SK-N-SH (cell line): ENCODE results near the gene SLC9A4. TPM values are rescaled to one million over a fixed set of nuclear protein-coding genes. Genes with fewer than 3 reads are reported as not detected.

ENCODE experiments used
- CTCF ChIA-PET: fragments of 300-600, 350-600 bp; formaldehyde crosslinking; extraction: SDS; loops from one replicate; lab custom pipeline; 2021; lab: Yijun Ruan, JAX
- POLR2A ChIA-PET: fragments of 350-600 bp; sonication (Branson Sonifier 250); formaldehyde crosslinking; extraction: SDS; loops from one replicate; lab custom pipeline; 2020; ENCODE audit warnings: antibody characterized with exemption, inconsistent platforms; lab: Yijun Ruan, JAX
- DNase-seq: peaks from one replicate; pipeline ENCODE4 v3.0.0; 2012
- H2AFZ ChIP-seq: fragments of 200-600 bp; sonication (generic); 2 replicates; pipeline ENCODE4 v1.8.1; 2016; ENCODE audit warnings: antibody characterized with exemption, mild to moderate bottlenecking, low read depth
- H3F3A ChIP-seq: fragments of 200-600 bp; sonication (generic); replicated peaks from 2 replicates; pipeline ENCODE3; 2016; ENCODE audit warnings: antibody characterized with exemption, mild to moderate bottlenecking; ENCODE audit not compliant: insufficient read depth
- H3K27ac ChIP-seq, 2 experiments: fragments of 200-500 bp in 1 of 2; fragments of 200-600 bp in 1 of 2; sonication (Bioruptor generic) in 1 of 2; sonication (generic), shearing (Covaris generic) in 1 of 2; 2 replicates each; pipeline versions ENCODE4 v1.5.1 to v1.6.1; 2014 to 2016; ENCODE audit warnings: low read depth in 2 of 2, inconsistent platforms in 1 of 2, low read length in 1 of 2, mild to moderate bottlenecking in 1 of 2, mixed read lengths in 1 of 2
- H3K27me3 ChIP-seq: fragments of 200-600 bp; sonication (generic), shearing (Covaris generic); 2 replicates; pipeline ENCODE4 v1.6.1; 2016; ENCODE audit warnings: mixed run types; ENCODE audit not compliant: insufficient read depth
- H3K36me3 ChIP-seq, 2 experiments: fragments of 200-500 bp in 1 of 2; fragments of 200-600 bp in 1 of 2; sonication (Bioruptor generic) in 1 of 2; sonication (generic) in 1 of 2; replicated peaks in 1 of 2; 2 replicates each; pipeline versions ENCODE3 to v1.5.1; 2014 to 2016; ENCODE audit warnings: low read length in 1 of 2, mild to moderate bottlenecking in 1 of 2; ENCODE audit not compliant: insufficient read depth in 2 of 2, control insufficient read depth in 1 of 2
- H3K4me1 ChIP-seq, 2 experiments: fragments of 200-500 bp in 1 of 2; fragments of 200-600 bp in 1 of 2; sonication (Bioruptor generic) in 1 of 2; sonication (generic), shearing (Covaris generic) in 1 of 2; 2 replicates each; pipeline versions ENCODE4 v1.5.1 to v1.6.1; 2014 to 2016; ENCODE audit warnings: low read depth in 1 of 2, low read length in 1 of 2, mixed run types in 1 of 2; ENCODE audit not compliant: insufficient read depth in 2 of 2, control insufficient read depth in 1 of 2
- H3K4me2 ChIP-seq: fragments of 200-600 bp; sonication (generic), shearing (Covaris generic); 2 replicates; pipeline ENCODE4 v1.6.1; 2017; ENCODE audit warnings: mixed run types
- H3K4me3 ChIP-seq, 2 experiments: fragments of 200-500 bp in 1 of 2; fragments of 200-600 bp in 1 of 2; sonication (Bioruptor generic) in 1 of 2; sonication (generic), shearing (Covaris generic) in 1 of 2; 2 replicates each; pipeline versions ENCODE4 v1.5.1 to v1.8.1; 2014 to 2016; ENCODE audit warnings: low read depth in 2 of 2, inconsistent platforms in 1 of 2, low read length in 1 of 2, mild to moderate bottlenecking in 1 of 2, mixed read lengths in 1 of 2, moderate library complexity in 1 of 2
- H3K79me2 ChIP-seq: fragments of 200-600 bp; sonication (generic); 2 replicates; pipeline ENCODE4 v1.8.1; 2017; ENCODE audit warnings: mild to moderate bottlenecking; ENCODE audit not compliant: insufficient read depth
- H3K9ac ChIP-seq: fragments of 200-600 bp; sonication (generic); 2 replicates; pipeline ENCODE4 v1.6.1; 2017; ENCODE audit warnings: mixed run types
- H3K9me2 ChIP-seq: fragments of 200-600 bp; sonication (generic); 2 replicates; pipeline ENCODE4 v1.6.1; 2017; ENCODE audit warnings: mixed run types
- H3K9me3 ChIP-seq: fragments of 200-600 bp; sonication (generic); 2 replicates; pipeline ENCODE4 v1.6.1; 2017; ENCODE audit warnings: mixed run types, mild to moderate bottlenecking, moderate library complexity
- H4K20me1 ChIP-seq: fragments of 200-600 bp; sonication (generic); 2 replicates; pipeline ENCODE4 v1.6.1; 2017; ENCODE audit warnings: mild to moderate bottlenecking, mixed run types; ENCODE audit not compliant: insufficient read depth
- CHD2 ChIP-seq: fragments of 150-350 bp; IDR thresholded peaks from 2 replicates; pipeline ENCODE4 v1.6.1; 2018; ENCODE audit warnings: low read length; ENCODE audit not compliant: partially characterized antibody
- ELF1 ChIP-seq: IDR thresholded peaks from 2 replicates; pipeline ENCODE4 v1.4.0; 2012
- FOXJ3 ChIP-seq: sonication (generic); formaldehyde crosslinking; IDR thresholded peaks from 2 replicates; pipeline ENCODE4 v1.5.1; 2020; ENCODE audit warnings: mild to moderate bottlenecking, missing genetic modification reagents
- GABPA ChIP-seq: IDR thresholded peaks from 2 replicates; pipeline ENCODE4 v1.4.0; 2012; ENCODE audit warnings: low read depth, mild to moderate bottlenecking
- MEF2A ChIP-seq: IDR thresholded peaks from 2 replicates; pipeline ENCODE4 v1.4.0; 2012; ENCODE audit warnings: low read depth, borderline replicate concordance
- MXI1 ChIP-seq: IDR thresholded peaks from 2 replicates; pipeline ENCODE4 v1.6.1; 2012; ENCODE audit warnings: mild to moderate bottlenecking, low read depth, low read length, improper control_type of control experiment
- NRF1 ChIP-seq: IDR thresholded peaks from 2 replicates; pipeline ENCODE4 v1.6.1; 2012; ENCODE audit warnings: low read depth, mild to moderate bottlenecking, low read length
- POLR2AphosphoS5 ChIP-seq: IDR thresholded peaks from 2 replicates; pipeline ENCODE4 v1.6.1; 2012; ENCODE audit warnings: low read depth, low read length
- RFX5 ChIP-seq: IDR thresholded peaks from 2 replicates; pipeline ENCODE4 v1.6.1; 2012; ENCODE audit warnings: mild to moderate bottlenecking, improper control_type of control experiment, low read length
- RXRA ChIP-seq: IDR thresholded peaks from 2 replicates; pipeline ENCODE4 v1.4.0; 2012; ENCODE audit warnings: low read depth, mild to moderate bottlenecking, borderline replicate concordance
- WGBS: methylation state at CpG from one replicate; pipeline ENCODE4 v1.1.6; 2017; ENCODE audit warnings: low lambda C conversion rate; 5-methylcytosine and 5-hydroxymethylcytosine counted together
- polyA plus RNA-seq, 3 experiments: library from polyadenylated mRNA; depleted of rRNA; stranded (reverse); fragments of >200 nt; gene quantifications; 2 replicates each; pipeline ENCODE4 v1.2.3, GENCODE V29; 2012
- TF ChIP-seq, protein P1 (sequence below): IDR thresholded peaks from 2 replicates; pipeline ENCODE4 v1.4.0; 2012; ENCODE audit warnings: low read depth, borderline replicate concordance
- TF ChIP-seq, protein P2 (sequence below): IDR thresholded peaks from 2 replicates; pipeline ENCODE4 v1.6.1; 2012; ENCODE audit warnings: mild to moderate bottlenecking, low read depth, low read length, moderate library complexity
- TF ChIP-seq, protein P3 (sequence below): fragments of 150-350 bp; IDR thresholded peaks from 2 replicates; pipeline ENCODE4 v1.6.1; 2016; ENCODE audit warnings: mild to moderate bottlenecking, low read depth, low read length

The SLC9A4 gene
- polyA plus RNA-seq, 1 of the 3 experiments (the other 2 are of a cell fraction), result 0.07 TPM

DNA sequence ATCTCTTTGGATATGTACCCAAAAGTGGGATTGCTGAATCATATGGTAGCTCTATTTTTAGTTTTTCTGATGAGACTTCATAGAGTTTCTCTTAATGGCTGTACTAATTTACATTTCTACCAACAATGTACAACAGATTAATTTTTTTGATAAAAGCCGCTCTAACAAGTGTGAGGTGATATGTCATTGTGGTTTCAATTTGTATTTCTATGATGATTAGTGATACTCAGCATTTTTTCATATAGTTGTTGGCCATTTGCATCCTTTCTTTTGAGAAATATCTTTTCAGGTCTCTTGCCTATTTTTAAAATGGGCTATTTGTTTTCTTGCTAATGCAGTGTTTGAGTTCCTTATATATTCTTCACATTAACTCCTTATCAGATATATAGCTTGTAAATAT lies 45.8 kb upstream of the SLC9A4 start:
- no peaks in the 10 kb centered on the region for H3F3A ChIP-seq
- no peak overlapping the region for H3K4me2 ChIP-seq
- no peaks in the 10 kb centered on the region for H4K20me1 ChIP-seq
- no peaks in the 10 kb centered on the region for H3K27me3 ChIP-seq
- no peaks in the 10 kb centered on the region; the same call in 1 of the 2 replicates for H3K9me2 ChIP-seq
- TF ChIP-seq, protein P1, sequence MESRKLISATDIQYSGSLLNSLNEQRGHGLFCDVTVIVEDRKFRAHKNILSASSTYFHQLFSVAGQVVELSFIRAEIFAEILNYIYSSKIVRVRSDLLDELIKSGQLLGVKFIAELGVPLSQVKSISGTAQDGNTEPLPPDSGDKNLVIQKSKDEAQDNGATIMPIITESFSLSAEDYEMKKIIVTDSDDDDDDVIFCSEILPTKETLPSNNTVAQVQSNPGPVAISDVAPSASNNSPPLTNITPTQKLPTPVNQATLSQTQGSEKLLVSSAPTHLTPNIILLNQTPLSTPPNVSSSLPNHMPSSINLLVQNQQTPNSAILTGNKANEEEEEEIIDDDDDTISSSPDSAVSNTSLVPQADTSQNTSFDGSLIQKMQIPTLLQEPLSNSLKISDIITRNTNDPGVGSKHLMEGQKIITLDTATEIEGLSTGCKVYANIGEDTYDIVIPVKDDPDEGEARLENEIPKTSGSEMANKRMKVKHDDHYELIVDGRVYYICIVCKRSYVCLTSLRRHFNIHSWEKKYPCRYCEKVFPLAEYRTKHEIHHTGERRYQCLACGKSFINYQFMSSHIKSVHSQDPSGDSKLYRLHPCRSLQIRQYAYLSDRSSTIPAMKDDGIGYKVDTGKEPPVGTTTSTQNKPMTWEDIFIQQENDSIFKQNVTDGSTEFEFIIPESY, result no peak
- TF ChIP-seq, protein P2, sequence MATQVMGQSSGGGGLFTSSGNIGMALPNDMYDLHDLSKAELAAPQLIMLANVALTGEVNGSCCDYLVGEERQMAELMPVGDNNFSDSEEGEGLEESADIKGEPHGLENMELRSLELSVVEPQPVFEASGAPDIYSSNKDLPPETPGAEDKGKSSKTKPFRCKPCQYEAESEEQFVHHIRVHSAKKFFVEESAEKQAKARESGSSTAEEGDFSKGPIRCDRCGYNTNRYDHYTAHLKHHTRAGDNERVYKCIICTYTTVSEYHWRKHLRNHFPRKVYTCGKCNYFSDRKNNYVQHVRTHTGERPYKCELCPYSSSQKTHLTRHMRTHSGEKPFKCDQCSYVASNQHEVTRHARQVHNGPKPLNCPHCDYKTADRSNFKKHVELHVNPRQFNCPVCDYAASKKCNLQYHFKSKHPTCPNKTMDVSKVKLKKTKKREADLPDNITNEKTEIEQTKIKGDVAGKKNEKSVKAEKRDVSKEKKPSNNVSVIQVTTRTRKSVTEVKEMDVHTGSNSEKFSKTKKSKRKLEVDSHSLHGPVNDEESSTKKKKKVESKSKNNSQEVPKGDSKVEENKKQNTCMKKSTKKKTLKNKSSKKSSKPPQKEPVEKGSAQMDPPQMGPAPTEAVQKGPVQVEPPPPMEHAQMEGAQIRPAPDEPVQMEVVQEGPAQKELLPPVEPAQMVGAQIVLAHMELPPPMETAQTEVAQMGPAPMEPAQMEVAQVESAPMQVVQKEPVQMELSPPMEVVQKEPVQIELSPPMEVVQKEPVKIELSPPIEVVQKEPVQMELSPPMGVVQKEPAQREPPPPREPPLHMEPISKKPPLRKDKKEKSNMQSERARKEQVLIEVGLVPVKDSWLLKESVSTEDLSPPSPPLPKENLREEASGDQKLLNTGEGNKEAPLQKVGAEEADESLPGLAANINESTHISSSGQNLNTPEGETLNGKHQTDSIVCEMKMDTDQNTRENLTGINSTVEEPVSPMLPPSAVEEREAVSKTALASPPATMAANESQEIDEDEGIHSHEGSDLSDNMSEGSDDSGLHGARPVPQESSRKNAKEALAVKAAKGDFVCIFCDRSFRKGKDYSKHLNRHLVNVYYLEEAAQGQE, result no peak
- no peak for TF ChIP-seq MEF2A
- TF ChIP-seq, all 33 proteins: peak for 0
- ChIA-PET CTCF (interaction anchor here (1.0 kb wide), 1 partner anchor 14 kb away, joined by 3 read pairs; no protein-coding TSS in a partner anchor), POLR2A (no interaction called here)
- no peak overlapping the region for H3K4me3 ChIP-seq
- H3K9me3 ChIP-seq, result no peaks in the 10 kb centered on the region
- 2% methylated on average over 1 of the region's 1 CpG for WGBS
- no peak overlapping the region for H3K9ac ChIP-seq
- no peaks in the 10 kb centered on the region for H3K79me2 ChIP-seq
- no peaks in the 10 kb centered on the region for H3K4me1 ChIP-seq
- H2AFZ ChIP-seq, result no peak overlapping the region
- DNase-seq, result no peak
- no peak overlapping the region for H3K27ac ChIP-seq
- H3K36me3 ChIP-seq, result no peaks in the 10 kb centered on the region

DNA sequence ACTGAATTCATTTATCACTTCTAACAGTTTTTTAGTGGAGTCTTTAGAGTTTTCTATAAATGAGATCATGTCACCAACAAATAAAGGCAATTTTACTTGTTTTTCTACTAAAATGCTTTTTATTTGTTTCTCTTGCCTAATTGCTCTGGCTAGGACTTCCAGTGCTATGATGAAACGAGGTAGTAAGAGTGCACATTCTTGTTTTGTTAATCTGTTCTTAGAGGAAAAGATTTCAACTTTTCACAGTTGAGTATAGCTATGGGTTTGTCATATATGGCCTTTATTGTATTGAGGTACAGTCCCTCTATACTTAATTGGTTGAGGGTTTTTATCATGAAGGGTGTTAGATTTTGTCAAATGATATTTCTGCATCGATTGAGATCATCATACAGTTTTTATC lies 44.5 kb upstream of the SLC9A4 start:
- Histone ChIP-seq H3K9me2 (no peaks in the 10 kb centered on the region; the same call in 1 of the 2 replicates), H3K36me3 (no peaks in the 10 kb centered on the region), H3K27me3 (no peaks in the 10 kb centered on the region; the same call in 1 of the 2 replicates), H3K27ac (no peak overlapping the region), H3K4me2 (no peak overlapping the region), H3K4me3 (no peak overlapping the region), H3F3A (no peaks in the 10 kb centered on the region), H2AFZ (no peak overlapping the region), H4K20me1 (no peaks in the 10 kb centered on the region), H3K4me1 (no peaks in the 10 kb centered on the region), H3K9ac (no peak overlapping the region), H3K9me3 (no peaks in the 10 kb centered on the region), H3K79me2 (no peaks in the 10 kb centered on the region)
- WGBS, result 0% methylated on average over 2 of the region's 2 CpGs
- TF ChIP-seq ELF1, result no peak
- no peak for TF ChIP-seq POLR2AphosphoS5
- TF ChIP-seq MXI1, result no peak
- no peak for TF ChIP-seq GABPA
- TF ChIP-seq RFX5, result no peak
- no peak for TF ChIP-seq CHD2
- no peak for TF ChIP-seq FOXJ3 (CRISPR knock-in tag)
- TF ChIP-seq, protein P2, result no peak
- no peak for TF ChIP-seq RXRA
- TF ChIP-seq NRF1, result no peak
- TF ChIP-seq, protein P3, sequence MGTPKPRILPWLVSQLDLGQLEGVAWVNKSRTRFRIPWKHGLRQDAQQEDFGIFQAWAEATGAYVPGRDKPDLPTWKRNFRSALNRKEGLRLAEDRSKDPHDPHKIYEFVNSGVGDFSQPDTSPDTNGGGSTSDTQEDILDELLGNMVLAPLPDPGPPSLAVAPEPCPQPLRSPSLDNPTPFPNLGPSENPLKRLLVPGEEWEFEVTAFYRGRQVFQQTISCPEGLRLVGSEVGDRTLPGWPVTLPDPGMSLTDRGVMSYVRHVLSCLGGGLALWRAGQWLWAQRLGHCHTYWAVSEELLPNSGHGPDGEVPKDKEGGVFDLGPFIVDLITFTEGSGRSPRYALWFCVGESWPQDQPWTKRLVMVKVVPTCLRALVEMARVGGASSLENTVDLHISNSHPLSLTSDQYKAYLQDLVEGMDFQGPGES, result no peak
- DNase-seq, result no peak
- ChIA-PET POLR2A (no interaction called here), CTCF (interaction anchor here (3.2 kb wide), 1 partner anchor 15 kb away, joined by 11 read pairs; no protein-coding TSS in a partner anchor)
